Breast epithelium (tissue), 3 donors: ENCODE data around the gene SPDYE17.

Experiments used
- CTCF ChIP-seq, 3 donors: fragments of 450-650 bp; IDR thresholded peaks; one replicate each; pipeline ENCODE4 v1.5.1; 2016 to 2017; ENCODE audit warnings: antibody characterized with exemption in 3 of 3, mild to moderate bottlenecking in 3 of 3, moderate library complexity in 3 of 3
- POLR2AphosphoS5 ChIP-seq, 3 donors: sonication (generic); formaldehyde crosslinking; IDR thresholded peaks; one replicate each; pipeline ENCODE4 v1.6.1; 2017; ENCODE audit warnings: antibody characterized with exemption in 3 of 3

GRCh38 chr7:76998285-76998589 lies 33.9 kb downstream of the SPDYE17 start:
- TF ChIP-seq POLR2AphosphoS5 (IDR thresholded peaks at IDR 0.05) (no peak), CTCF (IDR thresholded peaks at IDR 0.05) (no peak)
